Left ventricle myocardium inferior (tissue), 1 donor: ENCODE data around the gene VPS25. TPM values are rescaled to one million over a fixed set of nuclear protein-coding genes. Genes with fewer than 3 reads are reported as not detected.

Experiments
- DNase-seq: peaks from one replicate; pipeline ENCODE4 v3.0.0-alpha.2; 2020
- H3K27ac ChIP-seq: fragments of 200-600 bp; replicated peaks from 2 replicates; pipeline ENCODE4 v1.8.0; 2021
- H3K27me3 ChIP-seq: fragments of 200-600 bp; 2 replicates; pipeline ENCODE4 v1.8.0; 2021; ENCODE audit warnings: low read depth
- H3K36me3 ChIP-seq: fragments of 200-600 bp; 2 replicates; pipeline ENCODE4 v1.8.0; 2021
- H3K4me1 ChIP-seq: fragments of 200-600 bp; 2 replicates; pipeline ENCODE4 v1.8.0; 2021
- H3K4me3 ChIP-seq: fragments of 200-600 bp; 2 replicates; pipeline ENCODE4 v1.8.0; 2021; ENCODE audit warnings: mild to moderate bottlenecking, moderate library complexity
- H3K9me3 ChIP-seq: fragments of 200-600 bp; replicated peaks from 2 replicates; pipeline ENCODE4 v1.8.0; 2021
- intact Hi-C: fragments of 100-400 bp; cut with micrococcal nuclease; formaldehyde crosslinking; loops from one replicate; pipeline ENCODE4 v1.11.0; 2022
- total RNA-seq: library from RNA; stranded (reverse); fragmentation: NEBNext Ultra II Directional; extraction: Animal tissue kit (Norgen Biotek cat#: 25700); gene quantifications from one replicate; pipeline ENCODE4 v1.2.1, GENCODE V29; 2021
- TF ChIP-seq, protein P1 (sequence below): fragments of 200-600 bp; IDR thresholded peaks from 2 replicates; pipeline ENCODE4 v1.8.0; 2021; ENCODE audit warnings: antibody characterized with exemption, mild to moderate bottlenecking, borderline replicate concordance
- donor health status: DM: no; HTN: yes; CAD: no; lungs with severe emphysema.

VPS25 gene
- total RNA-seq, 1 donor from 2014 or later = 37.5 TPM

DNA sequence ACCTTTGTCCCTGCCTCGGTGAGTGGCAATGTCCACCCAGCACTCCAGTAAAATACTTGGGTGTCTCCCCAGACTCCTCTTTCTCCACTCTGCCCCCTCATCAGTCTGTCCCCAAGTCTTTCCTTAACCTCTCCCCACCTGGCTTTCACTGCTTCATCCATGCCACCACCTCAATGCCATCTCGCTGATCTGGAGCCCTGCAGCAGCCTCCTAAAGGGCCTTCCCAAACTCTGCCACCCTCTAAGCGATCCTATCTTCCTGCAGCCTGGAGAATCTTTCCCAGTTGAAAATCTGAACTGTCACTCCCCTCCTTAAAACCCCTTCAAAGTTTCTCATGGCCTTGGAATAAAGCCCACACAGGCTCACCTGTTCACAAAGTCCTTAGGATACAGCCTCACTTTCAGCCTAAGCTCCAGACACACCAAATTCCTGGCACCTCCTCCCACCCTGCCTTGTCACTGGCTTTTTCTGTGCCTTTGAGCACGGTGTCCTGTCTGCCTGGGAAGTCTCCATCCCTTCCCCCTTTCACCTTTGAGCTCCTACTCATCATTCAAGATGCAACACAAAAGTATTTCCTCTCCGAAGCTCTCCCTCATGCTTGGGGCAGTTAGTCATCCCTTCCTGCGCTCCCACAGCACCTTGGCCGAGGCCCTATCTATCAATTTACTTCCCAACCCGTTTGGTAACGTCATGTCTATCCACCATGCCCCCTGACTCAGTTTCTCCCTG is 10.0 kb downstream of the VPS25 start:
- Histone ChIP-seq H3K4me3 (no peak overlapping the region), H3K36me3 (peaks cover 17% of the 10 kb centered on the region), H3K27me3 (peaks cover 88% of the 10 kb centered on the region), H3K27ac (no peak overlapping the region), H3K9me3 (no peaks in the 10 kb centered on the region), H3K4me1 (peaks cover 35% of the 10 kb centered on the region)
- DNase-seq = no peak
- TF ChIP-seq, protein P1, sequence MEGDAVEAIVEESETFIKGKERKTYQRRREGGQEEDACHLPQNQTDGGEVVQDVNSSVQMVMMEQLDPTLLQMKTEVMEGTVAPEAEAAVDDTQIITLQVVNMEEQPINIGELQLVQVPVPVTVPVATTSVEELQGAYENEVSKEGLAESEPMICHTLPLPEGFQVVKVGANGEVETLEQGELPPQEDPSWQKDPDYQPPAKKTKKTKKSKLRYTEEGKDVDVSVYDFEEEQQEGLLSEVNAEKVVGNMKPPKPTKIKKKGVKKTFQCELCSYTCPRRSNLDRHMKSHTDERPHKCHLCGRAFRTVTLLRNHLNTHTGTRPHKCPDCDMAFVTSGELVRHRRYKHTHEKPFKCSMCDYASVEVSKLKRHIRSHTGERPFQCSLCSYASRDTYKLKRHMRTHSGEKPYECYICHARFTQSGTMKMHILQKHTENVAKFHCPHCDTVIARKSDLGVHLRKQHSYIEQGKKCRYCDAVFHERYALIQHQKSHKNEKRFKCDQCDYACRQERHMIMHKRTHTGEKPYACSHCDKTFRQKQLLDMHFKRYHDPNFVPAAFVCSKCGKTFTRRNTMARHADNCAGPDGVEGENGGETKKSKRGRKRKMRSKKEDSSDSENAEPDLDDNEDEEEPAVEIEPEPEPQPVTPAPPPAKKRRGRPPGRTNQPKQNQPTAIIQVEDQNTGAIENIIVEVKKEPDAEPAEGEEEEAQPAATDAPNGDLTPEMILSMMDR = no peak
- intact Hi-C loops = no loop called here

DNA sequence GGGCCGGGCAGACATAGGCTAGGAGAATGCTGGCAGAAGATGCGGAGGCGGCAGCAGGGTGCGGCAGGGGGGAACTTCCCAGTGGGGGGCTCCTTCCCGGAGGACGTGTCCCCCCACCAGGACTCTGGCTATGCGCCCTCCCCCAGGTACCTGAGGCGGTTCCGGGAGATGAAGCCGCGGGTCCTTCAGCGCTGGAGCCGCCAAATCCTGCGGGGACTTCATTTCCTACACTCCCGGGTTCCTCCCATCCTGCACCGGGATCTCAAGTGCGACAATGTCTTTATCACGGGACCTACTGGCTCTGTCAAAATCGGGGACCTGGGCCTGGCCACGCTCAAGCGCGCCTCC is 10.5 kb downstream of the VPS25 start:
- Histone ChIP-seq H3K4me3 (no peak overlapping the region), H3K27ac (no peak overlapping the region), H3K27me3 (peaks cover 93% of the 10 kb centered on the region), H3K36me3 (peaks cover 11% of the 10 kb centered on the region), H3K9me3 (no peaks in the 10 kb centered on the region), H3K4me1 (peaks cover 35% of the 10 kb centered on the region)
- TF ChIP-seq, protein P1 = no peak
- DNase-seq = no peak
- intact Hi-C loops = no loop called here

DNA sequence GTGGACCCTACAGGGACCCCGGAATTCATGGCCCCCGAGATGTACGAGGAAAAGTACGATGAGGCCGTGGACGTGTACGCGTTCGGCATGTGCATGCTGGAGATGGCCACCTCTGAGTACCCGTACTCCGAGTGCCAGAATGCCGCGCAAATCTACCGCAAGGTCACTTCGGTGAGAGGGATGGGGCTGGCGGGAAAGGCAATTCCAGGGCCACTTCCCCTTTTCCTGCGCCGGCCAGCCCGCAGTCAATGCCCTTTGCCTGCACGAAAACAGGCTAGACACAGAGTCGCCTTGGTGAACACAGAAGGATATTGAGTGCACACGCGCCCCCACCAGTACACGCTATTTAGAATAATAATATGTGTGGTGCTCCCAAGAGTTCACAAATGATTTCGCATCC is 11.2 kb downstream of the VPS25 start:
- peaks cover 5% of the 10 kb centered on the region for H3K36me3 ChIP-seq
- H3K4me1 ChIP-seq = peaks cover 35% of the 10 kb centered on the region
- intact Hi-C loops = no loop called here
- no peak overlapping the region for H3K27ac ChIP-seq
- H3K9me3 ChIP-seq = no peaks in the 10 kb centered on the region
- TF ChIP-seq, protein P1 = no peak
- H3K4me3 ChIP-seq = no peak overlapping the region
- no peak for DNase-seq
- peaks cover 100% of the 10 kb centered on the region for H3K27me3 ChIP-seq

DNA sequence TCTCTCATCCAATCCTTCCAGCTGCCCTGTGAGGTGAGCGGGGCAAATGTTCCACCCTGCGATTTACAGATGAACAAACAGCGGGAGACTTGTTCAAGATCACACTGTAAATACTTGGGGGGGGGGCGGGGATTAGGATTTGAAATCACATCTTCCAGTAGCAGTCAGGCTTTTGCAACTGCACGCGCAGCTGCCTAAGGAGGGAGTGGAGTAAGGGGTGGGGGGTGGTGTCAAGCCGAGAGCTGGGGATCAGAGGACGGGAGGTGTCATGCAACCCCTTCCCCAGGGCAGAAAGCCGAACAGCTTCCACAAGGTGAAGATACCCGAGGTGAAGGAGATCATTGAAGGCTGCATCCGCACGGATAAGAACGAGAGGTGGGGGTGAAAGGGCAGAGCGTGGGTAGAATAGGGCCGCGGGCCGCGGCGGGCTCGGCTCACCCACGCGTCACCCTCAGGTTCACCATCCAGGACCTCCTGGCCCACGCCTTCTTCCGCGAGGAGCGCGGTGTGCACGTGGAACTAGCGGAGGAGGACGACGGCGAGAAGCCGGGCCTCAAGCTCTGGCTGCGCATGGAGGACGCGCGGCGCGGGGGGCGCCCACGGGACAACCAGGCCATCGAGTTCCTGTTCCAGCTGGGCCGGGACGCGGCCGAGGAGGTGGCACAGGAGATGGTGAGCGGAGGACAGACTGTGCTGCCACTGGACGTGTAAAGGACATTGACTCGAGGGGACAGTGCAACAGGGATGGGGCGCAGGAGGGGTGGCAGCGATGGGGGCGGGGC is 11.8 kb downstream of the VPS25 start:
- H3K27ac ChIP-seq = no peak overlapping the region
- intact Hi-C loops = no loop called here
- no peak for DNase-seq
- H3K9me3 ChIP-seq = no peaks in the 10 kb centered on the region
- H3K4me1 ChIP-seq = peaks cover 31% of the 10 kb centered on the region
- H3K27me3 ChIP-seq = peaks cover 94% of the 10 kb centered on the region
- TF ChIP-seq, protein P1 = no peak
- H3K36me3 ChIP-seq = no peaks in the 10 kb centered on the region
- H3K4me3 ChIP-seq = no peak overlapping the region

DNA sequence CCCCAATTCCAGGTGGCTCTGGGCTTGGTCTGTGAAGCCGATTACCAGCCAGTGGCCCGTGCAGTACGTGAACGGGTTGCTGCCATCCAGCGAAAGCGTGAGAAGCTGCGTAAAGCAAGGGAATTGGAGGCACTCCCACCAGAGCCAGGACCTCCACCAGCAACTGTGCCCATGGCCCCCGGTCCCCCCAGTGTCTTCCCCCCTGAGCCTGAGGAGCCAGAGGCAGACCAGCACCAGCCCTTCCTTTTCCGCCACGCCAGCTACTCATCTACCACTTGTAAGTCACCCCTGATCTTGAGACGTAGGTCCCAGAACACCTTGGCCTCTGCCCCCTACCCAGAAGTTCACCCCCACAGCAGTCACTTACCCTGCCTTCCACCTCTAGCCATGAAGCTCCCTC is 14.0 kb downstream of the VPS25 start:
- TF ChIP-seq, protein P1 = no peak
- Histone ChIP-seq H3K27ac (no peak overlapping the region), H3K4me3 (no peak overlapping the region), H3K9me3 (no peaks in the 10 kb centered on the region), H3K4me1 (peaks cover 20% of the 10 kb centered on the region), H3K36me3 (no peaks in the 10 kb centered on the region), H3K27me3 (peaks cover 72% of the 10 kb centered on the region)
- no peak for DNase-seq
- intact Hi-C loops = no loop called here
